WTC11 (cell line): ENCODE data around the gene DDX39B. TPM values are rescaled to one million over a fixed set of nuclear protein-coding genes. Genes with fewer than 3 reads are reported as not detected.

ENCODE experiments used
- ATAC-seq: fragments of 200-7000 bp; cut with Tn5 transposase; 2 replicates; pipeline ENCODE4 v1.10.0; 2021; ENCODE audit warnings: mild to moderate bottlenecking, moderate library complexity
- CTCF ChIA-PET: fragments of 300-600 bp; sonication (Branson Sonifier 250); formaldehyde crosslinking; loops from one replicate; lab custom pipeline; 2021; ENCODE audit warnings: antibody characterized with exemption; lab: Charles Lee
- POLR2A ChIA-PET: fragments of 350-600 bp; sonication (Branson Sonifier 250); formaldehyde crosslinking; loops from one replicate; lab custom pipeline; 2021; ENCODE audit warnings: antibody characterized with exemption; lab: Charles Lee
- DNase-seq: peaks from one replicate; pipeline ENCODE4 v3.0.0; 2021; ENCODE audit warnings: low spot score
- H3K27ac Mint-ChIP-seq: 2 replicates; pipeline ENCODE4 v1.8.0; 2021; ENCODE audit warnings: mixed read lengths
- H3K27me3 Mint-ChIP-seq: 2 replicates; pipeline ENCODE4 v1.8.0; 2021; ENCODE audit warnings: low read depth, mild to moderate bottlenecking, moderate library complexity, mixed read lengths
- H3K36me3 Mint-ChIP-seq: 2 replicates; pipeline ENCODE4 v1.8.0; 2021; ENCODE audit warnings: mixed read lengths
- H3K4me1 Mint-ChIP-seq: 2 replicates; pipeline ENCODE4 v1.8.0; 2022; ENCODE audit warnings: mixed read lengths
- H3K4me3 Mint-ChIP-seq: 2 replicates; pipeline ENCODE4 v1.8.0; 2021; ENCODE audit warnings: mild to moderate bottlenecking, moderate library complexity, mixed read lengths
- H3K9me3 Mint-ChIP-seq: 2 replicates; pipeline ENCODE4 v1.8.0; 2021; ENCODE audit warnings: mixed read lengths
- ATF1 ChIP-seq: sonication (generic); formaldehyde crosslinking; IDR thresholded peaks from 2 replicates; pipeline ENCODE4 v1.8.1; 2023; ENCODE audit warnings: mild to moderate bottlenecking, moderate library complexity, missing genetic modification reagents
- ATF2 ChIP-seq: sonication (generic); formaldehyde crosslinking; IDR thresholded peaks from 2 replicates; pipeline ENCODE4 v1.8.1; 2022; ENCODE audit warnings: low read depth, missing genetic modification reagents, borderline replicate concordance
- ATF3 ChIP-seq: sonication (generic); formaldehyde crosslinking; conservative IDR thresholded peaks from 2 replicates; pipeline ENCODE4 v1.8.1; 2022; ENCODE audit warnings: mild to moderate bottlenecking, missing genetic modification reagents
- CREM ChIP-seq: sonication (generic); formaldehyde crosslinking; IDR thresholded peaks from 2 replicates; pipeline ENCODE4 v1.8.1; 2022; ENCODE audit warnings: mild to moderate bottlenecking, missing genetic modification reagents, moderate library complexity
- EMX1 ChIP-seq: fragments of 250-450 bp; sonication (Bioruptor Pico); IDR thresholded peaks from 2 replicates; pipeline ENCODE4 v1.8.0; 2021; ENCODE audit warnings: mild to moderate bottlenecking
- ESRRA ChIP-seq: sonication (generic); formaldehyde crosslinking; IDR thresholded peaks from 2 replicates; pipeline ENCODE4 v1.8.1; 2022; ENCODE audit warnings: mild to moderate bottlenecking, missing genetic modification reagents, borderline replicate concordance
- ETV6 ChIP-seq: sonication (generic); formaldehyde crosslinking; IDR thresholded peaks from 2 replicates; pipeline ENCODE4 v1.8.1; 2022; ENCODE audit warnings: mild to moderate bottlenecking, missing genetic modification reagents
- FOXP1 ChIP-seq: sonication (generic); formaldehyde crosslinking; IDR thresholded peaks from 2 replicates; pipeline ENCODE4 v1.8.0; 2022; ENCODE audit warnings: missing genetic modification reagents, mild to moderate bottlenecking, moderate library complexity, borderline replicate concordance
- GABPB1 ChIP-seq: sonication (generic); formaldehyde crosslinking; IDR thresholded peaks from 2 replicates; pipeline ENCODE4 v1.8.1; 2023; ENCODE audit warnings: mild to moderate bottlenecking, missing genetic modification reagents
- HMGXB4 ChIP-seq: sonication (generic); formaldehyde crosslinking; IDR thresholded peaks from 2 replicates; pipeline ENCODE4 v1.8.1; 2023; ENCODE audit warnings: mild to moderate bottlenecking, moderate library complexity, missing genetic modification reagents
- IRF1 ChIP-seq: sonication (generic); formaldehyde crosslinking; IDR thresholded peaks from 2 replicates; pipeline ENCODE4 v1.8.0; 2023; ENCODE audit warnings: missing genetic modification reagents
- MLX ChIP-seq: sonication (generic); formaldehyde crosslinking; IDR thresholded peaks from 2 replicates; pipeline ENCODE4 v1.8.1; 2023; ENCODE audit warnings: mild to moderate bottlenecking, missing genetic modification reagents, moderate library complexity
- NFYB ChIP-seq: sonication (generic); formaldehyde crosslinking; conservative IDR thresholded peaks from 2 replicates; pipeline ENCODE4 v1.8.0; 2022; ENCODE audit warnings: low read depth, missing genetic modification reagents
- OVOL2 ChIP-seq: fragments of 250-450 bp; sonication (Bioruptor Pico); IDR thresholded peaks from 2 replicates; pipeline ENCODE4 v1.9.0; 2021; ENCODE audit warnings: mild to moderate bottlenecking, borderline replicate concordance
- TEAD1 ChIP-seq: sonication (generic); formaldehyde crosslinking; IDR thresholded peaks from 2 replicates; pipeline ENCODE4 v1.8.0; 2022; ENCODE audit warnings: mild to moderate bottlenecking, missing genetic modification reagents
- USF1 ChIP-seq: sonication (generic); formaldehyde crosslinking; IDR thresholded peaks from 2 replicates; pipeline ENCODE4 v1.8.0; 2022; ENCODE audit warnings: mild to moderate bottlenecking, missing genetic modification reagents
- USF2 ChIP-seq: sonication (generic); formaldehyde crosslinking; IDR thresholded peaks from 2 replicates; pipeline ENCODE4 v1.8.1; 2023; ENCODE audit warnings: mild to moderate bottlenecking, missing genetic modification reagents, moderate library complexity
- ZBTB21 ChIP-seq: sonication (generic); formaldehyde crosslinking; IDR thresholded peaks from 2 replicates; pipeline ENCODE4 v1.8.1; 2023; ENCODE audit warnings: mild to moderate bottlenecking, missing genetic modification reagents, borderline replicate concordance
- ZNF232 ChIP-seq: sonication (generic); formaldehyde crosslinking; IDR thresholded peaks from 2 replicates; pipeline ENCODE4 v1.8.0; 2022; ENCODE audit warnings: mild to moderate bottlenecking, missing genetic modification reagents
- ZNF263 ChIP-seq: sonication (generic); formaldehyde crosslinking; IDR thresholded peaks from 2 replicates; pipeline ENCODE4 v1.8.1; 2022; ENCODE audit warnings: low read depth, mild to moderate bottlenecking, moderate library complexity, missing genetic modification reagents
- total RNA-seq: library from RNA; stranded (reverse); gene quantifications from 3 replicates; pipeline ENCODE4 v1.2.3, GENCODE V29; 2021

Gene DDX39B
- total RNA-seq, 1 experiment from 2014 or later = 712 TPM

GRCh38 chr6:31578184-31579118, 36.6 kb upstream of the DDX39B start (continued):
- TF ChIP-seq ATF3 = no peak
- TF ChIP-seq, all 79 proteins: peak for 0

- POLR2A ChIA-PET = no interaction called here
- TF ChIP-seq IRF1 (no peak), NFYB (CRISPR knock-in tag) (no peak), CREM (CRISPR knock-in tag) (no peak), ESRRA (CRISPR knock-in tag) (no peak), USF2 (CRISPR knock-in tag) (no peak), OVOL2 (CRISPR knock-in tag) (no peak), ZNF263 (CRISPR knock-in tag) (no peak), FOXP1 (no peak), EMX1 (CRISPR knock-in tag) (no peak), GABPB1 (no peak), USF1 (CRISPR knock-in tag) (no peak), MLX (CRISPR knock-in tag) (no peak), ATF2 (CRISPR knock-in tag) (no peak), HMGXB4 (CRISPR knock-in tag) (no peak), TEAD1 (no peak), ATF3 (no peak), ZNF232 (CRISPR knock-in tag) (no peak), ETV6 (CRISPR knock-in tag) (no peak), ATF1 (CRISPR knock-in tag) (no peak), ZBTB21 (CRISPR knock-in tag) (no peak)
- TF ChIP-seq, all 79 proteins: peak for 0
- peaks cover 60% of the 10 kb centered on the region for H3K27me3 Mint-ChIP-seq
- no peak for ATAC-seq
- CTCF ChIA-PET = interaction anchor here (1.5 to 15.1 kb wide), 3 partner anchors 20 to 31 kb away, joined by 6 to 293 read pairs (median 13); partner anchors contain the start of genes ATP6V1G2 and NCR3
- H3K9me3 Mint-ChIP-seq = no peaks in the 10 kb centered on the region
- H3K27ac Mint-ChIP-seq = no peak overlapping the region
- no peaks in the 10 kb centered on the region for H3K36me3 Mint-ChIP-seq
- H3K4me3 Mint-ChIP-seq = no peak overlapping the region
- no peak for DNase-seq
- H3K4me1 Mint-ChIP-seq = peaks cover 46% of the 10 kb centered on the region
Observed at GRCh38 chr6:31577579-31577966, 35.8 kb upstream of the DDX39B start.
